Hepatocyte (in vitro differentiated cells): Measurements from ENCODE around the gene SLAIN2.

ENCODE experiments used
- CTCF ChIP-seq: fragments of 200-600 bp; sonication (generic); IDR thresholded peaks from 2 replicates; pipeline ENCODE4 v1.5.1; 2016; ENCODE audit warnings: antibody characterized with exemption, mild to moderate bottlenecking; ENCODE audit not compliant: poor library complexity
- EZH2 ChIP-seq: fragments of 200-600 bp; sonication (generic); IDR thresholded peaks from 2 replicates; pipeline ENCODE4 v1.6.1; 2016; ENCODE audit warnings: antibody characterized with exemption, mild to moderate bottlenecking, borderline replicate concordance
- EZH2phosphoT487 ChIP-seq: fragments of 200-600 bp; sonication (generic); IDR thresholded peaks from one replicate; pipeline ENCODE4 v1.6.1; 2018; ENCODE audit warnings: antibody characterized with exemption, mild to moderate bottlenecking, low read depth, moderate library complexity; ENCODE audit not compliant: unreplicated experiment, severe bottlenecking

GRCh38 chr4:48296365-48296764 lies 45.0 kb upstream of the SLAIN2 start:
- TF ChIP-seq CTCF (no peak), EZH2 (no peak), EZH2phosphoT487 (no peak)
